Liver (tissue), 9 donors: ENCODE results near the gene DUSP2. TPM values are rescaled to one million over a fixed set of nuclear protein-coding genes. Genes with fewer than 3 reads are reported as not detected.

Experiments
- DNase-seq: peaks from one replicate; pipeline ENCODE4 v3.0.0-alpha.2; 2017; ENCODE audit warnings: low spot score
- H3K27ac ChIP-seq, 2 donors: one replicate each; pipeline ENCODE4 v1.7.0; 2013; ENCODE audit warnings: inconsistent platforms in 2 of 2, low read length in 2 of 2, control low read depth in 1 of 2, low read depth in 1 of 2, mild to moderate bottlenecking in 1 of 2
- H3K27me3 ChIP-seq, 4 donors: one replicate each; pipeline versions ENCODE4 v1.6.1 to v1.7.0; 2013; ENCODE audit warnings: low read length in 3 of 4, inconsistent platforms in 1 of 4, mild to moderate bottlenecking in 1 of 4, moderate library complexity in 1 of 4; ENCODE audit not compliant: control insufficient read depth in 4 of 4, insufficient read depth in 4 of 4
- H3K36me3 ChIP-seq, 4 donors: one replicate each; pipeline versions ENCODE4 v1.6.1 to v1.7.0; 2013; ENCODE audit warnings: low read length in 3 of 4, mild to moderate bottlenecking in 3 of 4, low read depth in 1 of 4, moderate library complexity in 1 of 4; ENCODE audit not compliant: control insufficient read depth in 4 of 4, insufficient read depth in 3 of 4
- H3K4me1 ChIP-seq, 4 donors: one replicate each; pipeline versions ENCODE4 v1.6.1 to v1.7.0; 2013; ENCODE audit warnings: low read length in 3 of 4, mild to moderate bottlenecking in 3 of 4, moderate library complexity in 1 of 4; ENCODE audit not compliant: control insufficient read depth in 4 of 4, insufficient read depth in 4 of 4
- H3K4me3 ChIP-seq, 3 donors: one replicate each; pipeline versions ENCODE4 v1.6.1 to v1.7.0; 2013; ENCODE audit warnings: low read length in 3 of 3, control low read depth in 1 of 3, low read depth in 1 of 3, mild to moderate bottlenecking in 1 of 3
- H3K9ac ChIP-seq, 2 donors: one replicate each; pipeline ENCODE4 v1.7.0; 2013; ENCODE audit warnings: low read length in 2 of 2, mild to moderate bottlenecking in 2 of 2, moderate library complexity in 2 of 2, control low read depth in 1 of 2, low read depth in 1 of 2
- H3K9me3 ChIP-seq, 4 donors: one replicate each; pipeline versions ENCODE4 v1.6.1 to v1.7.0; 2013; ENCODE audit warnings: low read length in 3 of 4; ENCODE audit not compliant: control insufficient read depth in 4 of 4
- EGR1 ChIP-seq, 2 donors: IDR thresholded peaks; 2 replicates each; pipeline ENCODE4 v1.6.1; 2016 to 2018; ENCODE audit warnings: antibody characterized with exemption in 2 of 2, low read depth in 2 of 2
- FOXA1 ChIP-seq: IDR thresholded peaks from 2 replicates; pipeline ENCODE4 v1.6.1; 2016; ENCODE audit warnings: antibody characterized with exemption
- FOXA2 ChIP-seq: IDR thresholded peaks from 2 replicates; pipeline ENCODE4 v1.6.1; 2016; ENCODE audit warnings: antibody characterized with exemption
- GABPA ChIP-seq, 2 donors: IDR thresholded peaks in 1 of 2; conservative IDR thresholded peaks in 1 of 2; 2 replicates each; pipeline ENCODE4 v1.6.1; 2016; ENCODE audit warnings: antibody characterized with exemption in 2 of 2, mild to moderate bottlenecking in 1 of 2, moderate library complexity in 1 of 2
- HNF4A ChIP-seq, 2 donors: conservative IDR thresholded peaks; 2 replicates each; pipeline ENCODE4 v1.6.1; 2016; ENCODE audit warnings: antibody characterized with exemption in 2 of 2, mild to moderate bottlenecking in 2 of 2
- HNF4G ChIP-seq: IDR thresholded peaks from 2 replicates; pipeline ENCODE4 v1.6.1; 2016; ENCODE audit warnings: antibody characterized with exemption
- JUND ChIP-seq, 2 donors: IDR thresholded peaks; 2 replicates each; pipeline ENCODE4 v1.6.1; 2016; ENCODE audit warnings: antibody characterized with exemption in 2 of 2
- NR2F2 ChIP-seq: IDR thresholded peaks from 2 replicates; pipeline ENCODE4 v1.6.1; 2016; ENCODE audit warnings: antibody characterized with exemption
- RAD21 ChIP-seq, 2 donors: IDR thresholded peaks; 2 replicates each; pipeline ENCODE4 v1.6.1; 2016; ENCODE audit warnings: antibody characterized with exemption in 2 of 2, mild to moderate bottlenecking in 2 of 2
- RXRA ChIP-seq, 2 donors: IDR thresholded peaks; 2 replicates each; pipeline ENCODE4 v1.6.1; 2017 to 2018; ENCODE audit warnings: antibody characterized with exemption in 2 of 2, mild to moderate bottlenecking in 1 of 2
- SP1 ChIP-seq: IDR thresholded peaks from 2 replicates; pipeline ENCODE4 v1.6.1; 2018; ENCODE audit warnings: antibody characterized with exemption, mild to moderate bottlenecking
- TAF1 ChIP-seq: conservative IDR thresholded peaks from 2 replicates; pipeline ENCODE4 v1.6.1; 2016; ENCODE audit warnings: antibody characterized with exemption, mild to moderate bottlenecking
- YY1 ChIP-seq: IDR thresholded peaks from 2 replicates; pipeline ENCODE4 v1.6.1; 2016; ENCODE audit warnings: antibody characterized with exemption, mild to moderate bottlenecking
- WGBS: extraction: QIAGEN DNeasy Blood & Tissue Kit; methylation state at CpG from one replicate; pipeline ENCODE4 v1.1.7; 2013; 5-methylcytosine and 5-hydroxymethylcytosine counted together
- polyA plus RNA-seq, 2 donors: library from polyadenylated mRNA; stranded (reverse) in 1 of 2; unstranded in 1 of 2; fragments of 200-250 nt in 1 of 2; fragments of >200 nt in 1 of 2; fragmentation: Nextera tagmentation in 1 of 2; extraction: Ambion mirVana in 1 of 2; gene quantifications; one replicate each; pipeline versions ENCODE4 v1.2.1 to v1.2.3, GENCODE V29; 2013 to 2015
- total RNA-seq, 2 donors: library from RNA; depleted of rRNA; stranded (reverse); fragments of >200 nt; gene quantifications; one replicate each; pipeline ENCODE4 v1.2.3, GENCODE V29; 2014
- TF ChIP-seq, protein P1 (sequence below): IDR thresholded peaks from 2 replicates; pipeline ENCODE4 v1.6.1; 2016; ENCODE audit warnings: antibody characterized with exemption
- TF ChIP-seq, protein P2 (sequence below): IDR thresholded peaks from 2 replicates; pipeline ENCODE4 v1.6.1; 2016; ENCODE audit warnings: antibody characterized with exemption, mild to moderate bottlenecking
- TF ChIP-seq, protein P3 (sequence below): IDR thresholded peaks from 2 replicates; pipeline ENCODE4 v1.6.1; 2016; ENCODE audit warnings: antibody characterized with exemption
- donor health status: healthy.
- donor health status: healthy.
- donor health status: healthy.
- donor health status: healthy.
- donor health status: healthy.

The DUSP2 gene
- total and polyA plus RNA-seq, 4 donors: 0.99 to 2.8 (median 1.6) TPM

DNA sequence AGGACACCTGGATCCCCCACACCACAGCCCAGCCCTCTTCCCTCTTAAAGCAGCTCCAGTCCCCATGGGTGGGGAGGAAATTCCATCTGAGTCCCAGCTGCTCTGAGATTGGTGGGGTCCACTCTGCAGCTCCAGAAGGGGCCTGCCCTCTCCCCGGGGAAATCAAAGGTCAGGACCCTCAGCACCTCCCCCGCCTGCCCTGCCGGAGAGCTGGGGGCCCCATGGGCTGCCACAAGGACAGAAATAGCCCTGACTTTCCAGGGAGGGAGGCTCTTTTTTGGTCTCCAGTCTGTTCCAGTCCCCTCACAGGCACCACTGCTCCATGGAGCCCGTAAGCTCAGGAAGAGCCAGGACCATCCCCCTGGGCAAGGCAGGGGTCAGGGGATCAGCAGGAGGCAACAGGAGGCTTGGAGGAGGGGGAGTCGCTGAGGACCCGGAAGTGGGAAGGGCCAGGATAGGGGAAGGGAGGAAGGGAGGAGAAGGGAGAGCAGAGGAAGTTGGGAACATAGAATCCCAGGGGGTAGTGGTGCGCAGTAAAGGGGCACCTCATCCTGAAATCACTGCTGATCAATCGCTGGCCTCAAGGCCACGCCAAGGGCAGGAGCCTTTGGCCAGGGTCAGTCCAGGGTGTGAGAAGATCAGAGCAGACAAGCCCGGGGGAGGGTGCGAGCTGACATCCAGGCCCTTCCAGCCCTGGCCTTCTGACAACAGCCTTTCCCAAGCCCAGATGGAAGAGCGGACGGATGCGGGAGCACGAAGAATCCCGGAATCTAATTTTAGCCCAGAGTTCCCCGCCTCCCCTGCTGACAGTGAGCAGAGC is 36.5 kb downstream of the DUSP2 start:
- no peak for DNase-seq
- no peak overlapping the region for H3K4me3 ChIP-seq
- H3K27ac ChIP-seq: peak overlapping the region; percentile 5 to 72
- 43% methylated on average over 17 of the region's 17 CpGs for WGBS
- H3K9ac ChIP-seq: no peak overlapping the region
- peaks cover 0 to 2% (median 0%) of the 10 kb centered on the region in 4 donors for H3K27me3 ChIP-seq
- no peaks in the 10 kb centered on the region for H3K36me3 ChIP-seq
- H3K9me3 ChIP-seq: peaks cover 0 to 10% (median 5%) of the 10 kb centered on the region in 4 donors
- peaks cover 0 to under 1% (median 0%) of the 10 kb centered on the region in 4 donors for H3K4me1 ChIP-seq
- TF ChIP-seq, protein P1, sequence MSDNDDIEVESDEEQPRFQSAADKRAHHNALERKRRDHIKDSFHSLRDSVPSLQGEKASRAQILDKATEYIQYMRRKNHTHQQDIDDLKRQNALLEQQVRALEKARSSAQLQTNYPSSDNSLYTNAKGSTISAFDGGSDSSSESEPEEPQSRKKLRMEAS: no peak
- peak; percentile 21 for TF ChIP-seq SP1
- peak; percentile 75 for TF ChIP-seq NR2F2
- TF ChIP-seq YY1: no peak

DNA sequence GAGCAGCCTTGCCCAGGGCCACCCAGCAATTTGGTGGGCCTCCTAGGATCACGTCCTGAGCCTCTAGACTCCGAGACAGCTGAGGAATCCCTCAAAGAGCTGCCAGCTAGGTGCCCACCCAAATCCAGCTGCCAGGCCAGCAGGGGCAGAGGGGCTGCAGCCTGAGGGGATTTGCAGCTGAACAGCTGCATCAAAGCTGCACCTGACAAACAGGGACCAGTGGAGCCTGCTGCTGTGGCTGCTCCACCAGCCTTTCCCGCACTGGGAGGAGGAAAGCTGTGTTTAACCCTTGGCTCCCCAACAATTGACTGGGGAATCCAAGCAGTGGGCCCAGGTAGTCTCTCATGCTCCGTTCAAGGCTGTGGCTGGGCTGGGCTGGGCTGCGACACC is 37.1 kb downstream of the DUSP2 start:
- no peak for DNase-seq
- no peaks in the 10 kb centered on the region for H3K36me3 ChIP-seq
- TF ChIP-seq, protein P2, sequence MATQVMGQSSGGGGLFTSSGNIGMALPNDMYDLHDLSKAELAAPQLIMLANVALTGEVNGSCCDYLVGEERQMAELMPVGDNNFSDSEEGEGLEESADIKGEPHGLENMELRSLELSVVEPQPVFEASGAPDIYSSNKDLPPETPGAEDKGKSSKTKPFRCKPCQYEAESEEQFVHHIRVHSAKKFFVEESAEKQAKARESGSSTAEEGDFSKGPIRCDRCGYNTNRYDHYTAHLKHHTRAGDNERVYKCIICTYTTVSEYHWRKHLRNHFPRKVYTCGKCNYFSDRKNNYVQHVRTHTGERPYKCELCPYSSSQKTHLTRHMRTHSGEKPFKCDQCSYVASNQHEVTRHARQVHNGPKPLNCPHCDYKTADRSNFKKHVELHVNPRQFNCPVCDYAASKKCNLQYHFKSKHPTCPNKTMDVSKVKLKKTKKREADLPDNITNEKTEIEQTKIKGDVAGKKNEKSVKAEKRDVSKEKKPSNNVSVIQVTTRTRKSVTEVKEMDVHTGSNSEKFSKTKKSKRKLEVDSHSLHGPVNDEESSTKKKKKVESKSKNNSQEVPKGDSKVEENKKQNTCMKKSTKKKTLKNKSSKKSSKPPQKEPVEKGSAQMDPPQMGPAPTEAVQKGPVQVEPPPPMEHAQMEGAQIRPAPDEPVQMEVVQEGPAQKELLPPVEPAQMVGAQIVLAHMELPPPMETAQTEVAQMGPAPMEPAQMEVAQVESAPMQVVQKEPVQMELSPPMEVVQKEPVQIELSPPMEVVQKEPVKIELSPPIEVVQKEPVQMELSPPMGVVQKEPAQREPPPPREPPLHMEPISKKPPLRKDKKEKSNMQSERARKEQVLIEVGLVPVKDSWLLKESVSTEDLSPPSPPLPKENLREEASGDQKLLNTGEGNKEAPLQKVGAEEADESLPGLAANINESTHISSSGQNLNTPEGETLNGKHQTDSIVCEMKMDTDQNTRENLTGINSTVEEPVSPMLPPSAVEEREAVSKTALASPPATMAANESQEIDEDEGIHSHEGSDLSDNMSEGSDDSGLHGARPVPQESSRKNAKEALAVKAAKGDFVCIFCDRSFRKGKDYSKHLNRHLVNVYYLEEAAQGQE: no peak
- no peak for TF ChIP-seq RXRA (IDR thresholded peaks at IDR 0.05)
- no peak for TF ChIP-seq FOXA1
- no peak for TF ChIP-seq NR2F2
- TF ChIP-seq, protein P3, sequence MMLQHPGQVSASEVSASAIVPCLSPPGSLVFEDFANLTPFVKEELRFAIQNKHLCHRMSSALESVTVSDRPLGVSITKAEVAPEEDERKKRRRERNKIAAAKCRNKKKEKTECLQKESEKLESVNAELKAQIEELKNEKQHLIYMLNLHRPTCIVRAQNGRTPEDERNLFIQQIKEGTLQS: no peak
- TF ChIP-seq GABPA (IDR thresholded peaks at IDR 0.05 in 1 of 2, conservative IDR thresholded peaks at IDR 0.05 in 1 of 2): no peak
- TF ChIP-seq EGR1 (IDR thresholded peaks at IDR 0.05; ENCODE audit: low read depth in 2 of 2): no peak
- no peak for TF ChIP-seq SP1
- TF ChIP-seq, protein P1: no peak
- TF ChIP-seq RAD21 (IDR thresholded peaks at IDR 0.05): no peak
- no peak for TF ChIP-seq FOXA2
- TF ChIP-seq YY1: no peak
- no peak for TF ChIP-seq TAF1
- no peak for TF ChIP-seq JUND (IDR thresholded peaks at IDR 0.05)
- TF ChIP-seq HNF4A (conservative IDR thresholded peaks at IDR 0.05): no peak
- no peak for TF ChIP-seq HNF4G
- H3K9me3 ChIP-seq: peaks cover 0 to 10% (median 5%) of the 10 kb centered on the region in 4 donors
- H3K27ac ChIP-seq: peak overlapping the region; percentile 19 to 72
- H3K4me1 ChIP-seq: peaks cover 0 to 3% (median 0%) of the 10 kb centered on the region in 4 donors
- WGBS: 61% methylated on average over 5 of the region's 5 CpGs
- no peak overlapping the region for H3K9ac ChIP-seq
- peaks cover 0 to 2% (median 0%) of the 10 kb centered on the region in 4 donors for H3K27me3 ChIP-seq
- no peak overlapping the region for H3K4me3 ChIP-seq
